ENCODE results near the gene LIMA1.
A peak's percentile ranks its signal among the peaks of the same experiment; 100 is the strongest.
"Not testable (repeated sequence)": the region's sequence is repeated elsewhere in the genome, so short reads cannot be mapped to it uniquely, and the experiment has no call there.

The LIMA1 gene

DNA sequence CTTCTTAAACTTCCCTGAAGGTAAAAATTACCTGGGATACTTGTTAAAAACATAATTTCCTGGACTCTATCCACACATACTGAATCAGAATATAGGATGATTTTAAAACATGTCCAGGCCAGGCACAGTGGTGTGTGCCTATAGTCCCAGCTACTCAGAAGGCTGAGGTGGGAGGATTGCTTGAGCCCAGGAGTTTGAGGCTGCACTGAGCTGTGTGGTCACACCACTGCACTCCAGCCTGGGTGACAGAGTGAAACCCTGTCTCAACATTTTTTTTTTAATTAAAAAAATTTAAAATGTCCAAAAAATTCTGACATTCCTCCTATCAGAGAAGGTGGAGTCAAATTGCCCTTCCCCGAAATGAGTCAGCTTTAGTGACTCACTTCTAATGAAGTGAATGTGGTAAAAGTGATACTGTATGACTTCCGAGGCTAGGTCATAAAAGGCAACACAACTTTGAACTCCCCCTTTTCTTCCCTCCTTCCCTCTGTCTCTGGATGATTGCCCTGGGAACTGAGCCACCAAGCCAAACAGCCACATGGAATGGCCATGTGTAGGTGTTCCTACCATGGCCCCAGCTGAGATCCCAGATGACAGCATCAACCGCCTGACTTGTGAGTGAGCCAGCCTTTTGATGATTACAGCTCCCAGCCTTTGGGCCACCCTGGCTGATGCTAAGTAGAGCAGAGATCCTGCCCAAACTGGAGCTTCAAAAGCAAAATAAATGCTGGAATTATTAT, 36.3 kb downstream of the LIMA1 start:
- DNase-seq = no peak

DNA sequence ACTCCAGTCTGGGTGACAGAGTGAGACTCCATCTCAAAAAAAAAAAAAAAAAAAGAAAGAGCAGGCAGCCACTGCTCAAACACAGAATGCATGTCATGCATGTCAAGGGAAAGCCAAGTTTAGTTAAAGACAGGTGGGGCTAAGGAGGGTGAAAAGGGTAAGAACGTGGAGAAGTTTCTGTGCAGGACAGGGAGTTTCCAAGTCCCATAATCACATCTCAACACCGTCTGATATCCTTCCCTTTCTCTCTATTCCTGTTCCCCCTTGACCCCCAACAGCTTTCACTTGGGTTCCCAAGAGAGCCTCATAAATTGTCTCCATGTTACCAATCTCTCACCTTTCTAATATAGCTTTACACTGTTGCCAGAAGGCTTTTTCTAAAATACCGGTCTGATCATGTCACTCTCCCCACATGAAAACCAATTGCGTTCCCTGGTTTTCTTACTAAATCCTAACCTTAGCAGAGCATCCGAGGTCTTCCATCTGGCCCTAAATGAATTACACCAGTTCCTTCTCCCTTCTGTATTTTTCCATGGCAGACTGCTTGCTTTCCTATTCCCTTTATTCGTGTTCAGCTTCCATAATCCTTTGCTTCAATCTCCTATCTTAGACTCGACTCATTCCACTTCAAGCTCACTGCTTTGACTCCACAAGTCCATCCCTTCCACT, 37.0 kb downstream of the LIMA1 start:
- DNase-seq = no peak

GRCh38 chr12:50243507-50243906, 39.8 kb downstream of the LIMA1 start:
- DNase-seq = no peak

DNA sequence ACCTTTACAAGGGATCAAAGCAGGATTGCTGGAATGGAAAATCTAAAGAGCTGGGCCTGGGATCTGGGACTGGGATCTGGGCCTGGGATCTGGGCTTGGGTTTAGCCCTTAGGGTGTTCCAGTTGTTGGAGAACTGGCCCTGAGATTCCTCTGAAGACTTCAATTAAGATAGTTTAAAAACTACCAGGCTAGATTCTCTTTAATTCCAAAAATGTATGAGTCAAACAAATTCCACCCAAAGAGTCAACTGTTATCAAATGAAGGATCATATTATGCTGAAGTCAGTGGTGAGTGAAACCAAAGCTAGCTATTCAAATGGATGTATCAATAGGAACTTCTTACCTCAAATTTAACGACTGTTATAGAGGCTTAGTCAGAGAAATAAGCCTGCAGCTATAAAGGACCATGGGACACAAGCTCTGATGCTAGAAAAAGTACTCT, 40.5 kb downstream of the LIMA1 start:
- DNase-seq = no peak

DNA sequence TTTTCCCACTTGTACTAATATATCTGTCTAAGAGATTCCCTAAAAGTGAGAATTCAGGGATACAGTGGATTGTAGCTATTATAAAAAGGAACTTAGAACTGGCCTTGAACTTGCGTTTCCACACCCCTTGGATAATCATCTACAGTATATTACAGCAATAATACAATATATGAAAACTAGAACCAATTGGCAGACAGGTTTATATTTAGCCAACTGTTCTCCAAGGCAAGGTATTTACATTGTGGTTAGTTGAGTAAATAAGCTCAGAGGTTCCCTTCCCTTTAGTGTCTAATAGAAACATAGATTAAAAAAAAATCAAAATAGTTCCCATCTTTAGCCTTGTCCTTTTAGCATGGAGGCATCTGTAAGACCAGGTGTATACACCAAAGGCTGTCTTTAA, 42.1 kb downstream of the LIMA1 start:
- peak; percentile 16 for DNase-seq

- no peak for DNase-seq
These were observed 42.6 kb downstream of the LIMA1 start for GRCh38 chr12:50240792-50241114.

DNA sequence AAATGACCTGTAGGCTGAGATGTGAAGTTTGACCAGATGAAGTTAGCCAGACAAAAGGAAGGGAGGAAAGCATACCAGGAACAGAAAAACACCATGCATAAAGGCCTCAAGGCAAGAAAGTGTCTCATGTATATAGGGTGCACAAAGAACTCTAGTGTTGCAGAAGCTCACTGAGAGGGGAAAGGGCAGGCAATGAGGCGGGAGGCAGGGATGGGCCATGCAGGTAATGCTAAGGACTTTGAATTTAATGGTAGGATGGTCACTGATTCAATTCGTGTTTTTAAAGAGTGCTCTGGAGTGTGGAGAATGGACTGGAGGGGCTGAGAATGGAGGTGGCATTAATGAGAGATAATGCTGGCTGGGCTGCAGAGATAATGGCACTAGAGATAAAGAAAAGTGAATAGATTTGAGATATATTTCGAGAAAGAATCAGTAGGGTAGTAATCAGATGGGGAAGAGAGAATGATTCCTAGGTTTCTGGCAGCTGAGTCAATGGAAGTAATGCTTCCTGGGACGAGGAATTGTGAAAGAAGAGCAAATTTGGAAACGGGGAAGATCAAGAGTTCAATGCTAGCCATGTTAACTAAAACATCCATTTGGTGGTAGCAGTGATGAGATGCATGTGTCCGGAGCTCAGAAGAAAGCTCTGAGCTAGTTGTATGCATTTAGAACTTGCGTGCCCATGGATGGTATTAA, 43.1 kb downstream of the LIMA1 start:
- no peak for DNase-seq

DNA sequence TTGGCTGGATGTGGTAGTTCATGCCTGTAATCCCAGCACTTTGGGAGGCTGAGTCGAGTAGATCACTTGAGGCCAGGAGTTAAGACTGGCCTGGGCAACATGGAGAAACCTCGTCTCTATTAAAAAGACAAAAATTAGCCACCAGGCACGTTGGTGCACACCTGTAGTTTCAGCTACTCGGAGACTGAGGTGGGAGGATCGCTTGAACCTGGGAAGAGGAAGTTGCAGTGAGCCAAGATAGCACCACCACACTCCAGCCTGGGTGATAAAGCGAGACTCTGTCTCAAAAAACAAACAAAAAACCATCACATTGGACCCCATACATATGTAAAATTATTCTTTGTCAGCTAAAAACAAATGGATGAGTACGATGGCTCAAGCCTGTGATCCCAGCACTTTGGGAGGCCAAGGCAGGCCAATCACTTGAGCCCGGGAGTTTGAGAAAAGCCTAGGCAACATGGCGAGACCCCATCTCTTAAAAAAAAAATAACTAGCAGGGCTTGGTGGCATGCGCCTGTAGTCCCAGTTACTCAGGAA, 43.9 kb downstream of the LIMA1 start:
- no peak for DNase-seq

DNA sequence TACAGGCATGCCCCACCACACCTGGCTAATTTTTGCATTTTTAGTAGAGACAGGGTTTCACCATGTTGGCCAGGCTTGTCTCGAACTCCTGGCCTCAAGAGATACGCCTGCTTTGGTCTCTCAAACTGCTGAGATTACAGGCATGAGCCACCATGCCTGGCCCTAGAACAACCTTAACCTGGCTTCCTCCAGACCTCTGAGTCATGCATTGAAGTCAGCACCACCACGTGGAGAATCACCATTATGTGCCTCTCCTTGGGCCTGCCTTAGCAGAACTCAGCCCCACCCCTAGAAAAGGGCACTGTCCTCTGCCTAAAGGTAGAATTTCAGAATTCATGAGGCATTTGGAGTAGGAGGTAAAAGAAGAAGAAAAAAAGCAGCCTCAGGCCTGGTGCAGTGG, 49.0 kb downstream of the LIMA1 start:
- DNase-seq = no peak

- DNase-seq = no peak
These were observed 50.5 kb downstream of the LIMA1 start for GRCh38 chr12:50232771-50233209.

DNA sequence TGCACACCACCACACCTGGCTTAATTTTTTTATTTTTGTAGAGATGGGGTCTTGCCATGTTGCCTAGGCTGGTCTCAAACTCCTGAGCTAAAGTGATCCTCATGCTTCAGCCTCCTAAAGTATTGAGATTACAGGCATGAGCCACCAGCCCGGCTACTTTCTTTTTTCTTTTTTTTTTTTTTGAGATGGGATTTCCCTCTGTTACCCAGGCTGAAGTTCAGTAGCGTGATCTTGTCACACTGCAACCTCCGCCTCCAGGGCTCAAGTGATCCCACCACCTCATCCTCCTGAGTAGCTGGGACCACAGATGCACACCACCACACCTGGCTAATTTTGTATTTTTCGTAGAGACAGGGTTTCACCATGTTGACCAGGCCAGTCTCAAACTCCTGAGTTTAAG, 51.1 kb downstream of the LIMA1 start:
- DNase-seq = no peak

DNA sequence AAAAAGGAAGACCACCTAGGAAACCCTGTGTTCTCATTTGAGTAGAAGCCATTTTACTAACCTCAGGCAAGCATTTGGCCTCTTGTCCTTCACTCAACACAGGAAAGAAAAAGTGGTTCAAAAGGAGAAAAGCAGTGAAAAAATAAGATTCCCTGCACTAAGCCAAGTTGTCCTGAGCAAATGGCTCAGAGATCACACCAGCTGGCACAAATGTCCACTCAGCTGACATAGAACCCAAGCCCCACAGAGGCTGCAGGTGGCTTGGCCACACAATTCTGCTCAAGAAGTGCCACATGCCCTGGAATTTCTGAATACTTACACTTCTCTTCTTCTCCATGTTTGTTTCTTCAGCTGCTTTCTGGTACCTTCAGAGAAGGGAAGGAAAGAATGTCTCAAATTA, 52.0 kb downstream of the LIMA1 start:
- no peak for DNase-seq

- no peak for DNase-seq
These were observed 53.1 kb downstream of the LIMA1 start for GRCh38 chr12:50230217-50230616.

GRCh38 chr12:50224026-50224692, 59.2 kb downstream of the LIMA1 start:
- DNase-seq = peak; percentile 9

DNA sequence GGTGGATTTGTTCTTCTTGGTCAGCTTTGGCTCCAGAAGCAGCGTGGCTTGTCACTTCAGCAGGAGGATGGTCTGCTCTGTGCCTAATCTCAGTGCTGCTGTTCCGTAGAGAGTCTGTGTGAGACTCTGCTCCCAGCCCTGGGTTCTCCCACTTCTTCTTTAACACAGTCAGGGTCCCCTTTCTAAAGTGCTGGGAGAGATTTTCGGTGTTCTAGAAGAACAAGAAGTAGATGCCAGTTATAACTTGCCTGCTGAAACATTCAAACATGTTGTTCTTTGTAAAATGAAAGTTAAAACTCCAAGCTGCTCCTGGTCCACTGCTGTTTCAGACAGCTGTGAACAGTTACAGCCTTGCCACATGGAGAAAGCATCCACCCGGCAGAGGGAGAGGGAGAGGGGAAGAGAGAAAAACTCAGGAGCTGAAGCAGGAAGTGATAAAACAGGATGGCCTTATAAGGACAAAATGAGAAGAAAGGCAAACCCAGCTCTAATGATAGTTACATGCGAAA, 61.0 kb downstream of the LIMA1 start:
- peak; percentile 48 for DNase-seq

- peak; percentile 51 for DNase-seq
These were observed 61.9 kb downstream of the LIMA1 start for GRCh38 chr12:50221228-50222008.

GRCh38 chr12:50220363-50220995, 62.8 kb downstream of the LIMA1 start:
- DNase-seq = no peak

DNA sequence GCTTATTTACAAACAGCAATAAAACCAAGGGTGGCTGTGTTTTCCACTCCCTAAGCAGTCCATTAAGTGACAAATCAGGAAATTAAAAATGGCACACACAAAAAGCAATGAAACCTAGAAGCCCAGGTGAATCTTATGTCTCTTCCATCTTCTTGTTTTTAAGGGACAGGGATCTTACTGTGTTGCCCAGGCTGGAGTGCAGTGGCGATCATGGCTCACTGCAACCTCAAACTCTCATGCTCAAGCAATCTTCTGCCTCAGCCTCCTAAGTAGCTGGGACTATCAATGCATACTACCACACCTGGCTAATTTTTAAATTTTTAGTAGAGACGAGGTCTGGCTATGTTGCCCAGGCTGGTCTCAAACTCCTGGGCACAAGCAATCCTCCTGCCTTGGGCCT, 63.8 kb downstream of the LIMA1 start:
- no peak for DNase-seq

GRCh38 chr12:50219001-50219400, 64.3 kb downstream of the LIMA1 start:
- DNase-seq = not testable (repeated sequence)

- DNase-seq = no peak
These were observed 64.9 kb downstream of the LIMA1 start for GRCh38 chr12:50218386-50218785.

GRCh38 chr12:50217202-50217601, 66.1 kb downstream of the LIMA1 start:
- no peak for DNase-seq

GRCh38 chr12:50215033-50215432, 68.3 kb downstream of the LIMA1 start:
- DNase-seq = no peak
